ENCODE measurements around the gene GCKR. TPM values are rescaled to one million over a fixed set of nuclear protein-coding genes. Genes with fewer than 3 reads are reported as not detected.

GCKR gene
- total RNA-seq, 2 donors from 2014 or later, result not detected

DNA sequence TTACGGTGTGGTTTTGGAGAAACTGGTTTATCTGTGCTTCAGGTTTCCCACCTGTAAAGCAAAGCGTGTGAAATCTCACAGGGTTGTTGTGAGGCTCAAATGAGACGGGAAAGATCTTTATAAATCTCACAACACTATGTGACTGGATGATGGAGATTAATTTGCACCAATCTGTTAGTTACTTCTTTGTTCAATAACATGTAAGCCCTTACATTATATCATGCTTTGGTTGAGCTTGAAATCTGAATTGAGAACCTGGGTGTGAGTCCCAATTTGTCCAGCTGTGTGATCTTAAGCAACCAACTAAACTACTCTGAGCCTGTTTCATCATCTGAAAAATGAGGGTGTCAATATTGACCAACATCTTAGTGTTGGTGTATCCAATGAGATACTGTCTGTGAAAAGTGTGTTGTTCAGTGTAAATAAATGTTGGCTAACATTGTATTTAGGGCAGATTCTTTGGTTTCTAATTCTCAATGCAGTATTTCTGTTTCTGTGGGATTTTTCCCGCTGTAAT lies 741 bp upstream of the GCKR start:
- Mint-ChIP-seq H3K27ac (no peak overlapping the region), H3K27me3 (peaks cover 39% of the 10 kb centered on the region), H3K4me1 (no peaks in the 10 kb centered on the region), H3K9me3 (no peaks in the 10 kb centered on the region), H3K36me3 (ENCODE audit: low read depth) (no peaks in the 10 kb centered on the region), H3K4me3 (peak overlapping the region; percentile 69)
- ATAC-seq (replicated peaks), result no peak

DNA sequence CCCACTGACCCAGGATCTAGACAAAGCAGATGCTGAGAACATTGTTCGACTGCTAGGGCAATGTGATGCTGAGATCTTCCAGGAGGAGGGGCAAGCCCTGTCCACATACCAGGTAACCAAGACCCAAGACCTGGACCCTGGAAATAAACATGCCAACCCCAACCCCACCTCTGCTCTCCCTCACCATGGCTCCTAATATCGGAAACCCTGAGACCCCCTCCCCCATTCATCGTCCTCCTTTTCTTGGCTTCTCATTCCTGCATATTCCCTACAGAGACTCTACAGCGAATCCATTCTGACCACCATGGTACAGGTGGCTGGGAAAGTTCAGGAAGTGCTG lies 619 bp downstream of the GCKR start:
- peaks cover 39% of the 10 kb centered on the region for H3K27me3 Mint-ChIP-seq
- H3K4me1 Mint-ChIP-seq, result no peaks in the 10 kb centered on the region
- H3K27ac Mint-ChIP-seq, result no peak overlapping the region
- H3K9me3 Mint-ChIP-seq, result no peaks in the 10 kb centered on the region
- H3K4me3 Mint-ChIP-seq, result no peak overlapping the region
- no peak for ATAC-seq (replicated peaks)
- no peaks in the 10 kb centered on the region for H3K36me3 Mint-ChIP-seq (ENCODE audit: low read depth)

DNA sequence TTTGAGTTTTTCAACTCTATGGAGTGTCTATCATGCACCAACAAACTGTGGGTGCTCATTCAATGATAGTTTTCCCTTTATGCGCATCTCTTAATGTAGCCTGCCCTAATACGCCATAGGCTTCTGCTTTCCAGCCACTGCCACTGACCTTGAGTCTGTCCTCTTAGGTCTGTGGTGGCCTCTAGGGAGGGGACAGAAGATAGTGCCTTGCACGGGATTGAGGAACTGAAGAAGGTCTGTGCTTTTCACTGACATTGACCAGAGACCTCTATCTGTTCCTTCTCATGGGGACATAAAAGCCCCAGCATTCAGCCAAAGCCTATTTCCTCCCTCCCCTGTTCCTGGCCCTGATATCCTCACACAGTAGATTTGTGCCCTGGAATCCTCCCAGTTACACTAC lies 2.3 kb downstream of the GCKR start:
- no peaks in the 10 kb centered on the region for H3K4me1 Mint-ChIP-seq
- no peaks in the 10 kb centered on the region for H3K9me3 Mint-ChIP-seq
- no peak overlapping the region for H3K27ac Mint-ChIP-seq
- H3K27me3 Mint-ChIP-seq, result peaks cover 35% of the 10 kb centered on the region
- ATAC-seq (replicated peaks), result no peak
- no peaks in the 10 kb centered on the region for H3K36me3 Mint-ChIP-seq (ENCODE audit: low read depth)
- H3K4me3 Mint-ChIP-seq, result no peak overlapping the region

DNA sequence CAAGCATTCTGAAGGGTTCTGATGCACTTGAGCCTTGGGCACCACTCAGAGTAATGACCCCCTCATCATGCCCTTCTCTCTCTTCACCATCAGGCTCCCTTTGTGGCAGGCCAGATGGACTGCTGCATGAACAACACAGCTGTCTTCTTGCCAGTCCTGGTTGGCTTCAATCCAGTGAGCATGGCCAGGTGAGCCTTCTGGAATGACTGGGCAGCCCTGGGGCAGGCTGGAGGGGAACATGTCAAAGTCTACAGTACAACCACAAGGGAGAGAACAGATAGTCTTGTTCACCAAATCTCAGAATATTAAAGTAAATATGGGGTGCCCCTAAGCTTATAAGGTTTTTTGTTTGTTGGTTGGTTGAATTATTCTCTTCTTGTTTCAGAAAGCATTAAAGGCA lies 4.4 kb downstream of the GCKR start:
- H3K4me1 Mint-ChIP-seq, result no peaks in the 10 kb centered on the region
- no peak for ATAC-seq (replicated peaks)
- H3K4me3 Mint-ChIP-seq, result no peak overlapping the region
- no peaks in the 10 kb centered on the region for H3K36me3 Mint-ChIP-seq (ENCODE audit: low read depth)
- peaks cover 26% of the 10 kb centered on the region for H3K27me3 Mint-ChIP-seq
- H3K9me3 Mint-ChIP-seq, result no peaks in the 10 kb centered on the region
- H3K27ac Mint-ChIP-seq, result no peak overlapping the region

DNA sequence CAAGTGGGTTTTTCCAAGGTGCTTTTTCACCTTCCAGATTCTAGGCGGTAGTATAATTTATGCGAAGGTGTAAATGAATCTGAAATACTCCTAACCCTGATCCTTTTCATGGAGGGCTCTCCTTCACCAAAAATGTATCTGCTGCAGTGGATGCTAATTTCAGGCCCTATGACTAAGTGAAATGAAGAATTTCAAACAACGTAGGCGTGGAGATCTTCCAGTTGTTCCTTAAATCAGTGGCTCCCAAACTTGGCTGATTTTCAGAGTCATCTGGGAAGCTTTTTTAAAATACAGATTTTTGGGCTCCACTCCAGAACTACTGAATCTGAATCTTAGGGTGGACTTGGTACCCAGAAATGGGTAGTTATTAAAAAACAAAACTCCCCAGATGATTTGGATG lies 5.5 kb downstream of the GCKR start:
- no peak for ATAC-seq (replicated peaks)

DNA sequence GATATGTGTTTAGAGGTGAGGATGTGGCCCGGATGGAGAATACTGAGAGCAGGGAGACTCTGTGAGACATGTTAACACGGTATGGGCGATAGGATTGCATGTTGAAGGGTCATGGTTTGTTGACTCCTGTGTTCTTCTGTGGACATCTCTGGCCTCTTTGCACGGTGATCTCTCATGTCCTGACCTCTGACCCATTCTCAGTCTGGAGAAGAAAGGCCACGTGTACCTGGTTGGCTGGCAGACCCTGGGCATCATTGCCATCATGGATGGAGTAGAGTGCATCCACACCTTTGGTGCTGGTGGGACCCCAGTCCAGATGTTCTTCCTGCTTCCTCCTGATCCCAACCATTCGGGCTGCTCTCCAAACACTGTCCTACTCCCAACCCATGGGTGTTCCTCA lies 9.9 kb downstream of the GCKR start:
- Mint-ChIP-seq H3K9me3 (no peaks in the 10 kb centered on the region), H3K27me3 (no peaks in the 10 kb centered on the region), H3K4me3 (no peak overlapping the region), H3K27ac (no peak overlapping the region), H3K36me3 (ENCODE audit: low read depth) (no peaks in the 10 kb centered on the region), H3K4me1 (no peaks in the 10 kb centered on the region)
- no peak for ATAC-seq (replicated peaks)

More for the DNA sequence above, 5.5 kb downstream of the GCKR start:
- no peak overlapping the region for H3K4me3 Mint-ChIP-seq
- peaks cover 18% of the 10 kb centered on the region for H3K27me3 Mint-ChIP-seq
- no peak overlapping the region for H3K27ac Mint-ChIP-seq
- H3K4me1 Mint-ChIP-seq, result no peaks in the 10 kb centered on the region
- H3K36me3 Mint-ChIP-seq (ENCODE audit: low read depth), result no peaks in the 10 kb centered on the region
- H3K9me3 Mint-ChIP-seq, result no peaks in the 10 kb centered on the region

DNA sequence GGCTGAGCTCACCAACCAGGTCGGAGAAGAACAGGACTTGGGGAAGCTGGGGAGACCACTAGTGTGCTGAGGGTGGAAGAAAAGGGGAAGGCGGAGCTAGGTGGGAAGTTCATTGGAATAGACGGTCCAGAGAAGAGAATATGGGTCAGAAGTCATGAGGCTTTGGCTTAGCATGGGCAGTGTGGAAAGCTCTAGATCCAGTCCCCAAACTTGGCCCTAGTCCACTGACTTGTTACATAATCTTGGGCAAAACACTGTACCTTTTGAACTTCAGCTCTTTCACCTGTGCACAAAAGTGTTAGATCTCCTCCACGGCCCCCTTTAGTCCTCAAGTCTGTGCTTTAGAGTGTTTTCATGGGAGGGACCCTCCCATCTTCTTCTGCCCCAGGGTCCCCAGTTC lies 10.7 kb downstream of the GCKR start:
- H3K27me3 Mint-ChIP-seq, result no peaks in the 10 kb centered on the region
- H3K4me1 Mint-ChIP-seq, result no peaks in the 10 kb centered on the region
- H3K4me3 Mint-ChIP-seq, result no peak overlapping the region
- H3K9me3 Mint-ChIP-seq, result no peaks in the 10 kb centered on the region
- no peak for ATAC-seq (replicated peaks)
- H3K27ac Mint-ChIP-seq, result no peak overlapping the region
- H3K36me3 Mint-ChIP-seq (ENCODE audit: low read depth), result no peaks in the 10 kb centered on the region

DNA sequence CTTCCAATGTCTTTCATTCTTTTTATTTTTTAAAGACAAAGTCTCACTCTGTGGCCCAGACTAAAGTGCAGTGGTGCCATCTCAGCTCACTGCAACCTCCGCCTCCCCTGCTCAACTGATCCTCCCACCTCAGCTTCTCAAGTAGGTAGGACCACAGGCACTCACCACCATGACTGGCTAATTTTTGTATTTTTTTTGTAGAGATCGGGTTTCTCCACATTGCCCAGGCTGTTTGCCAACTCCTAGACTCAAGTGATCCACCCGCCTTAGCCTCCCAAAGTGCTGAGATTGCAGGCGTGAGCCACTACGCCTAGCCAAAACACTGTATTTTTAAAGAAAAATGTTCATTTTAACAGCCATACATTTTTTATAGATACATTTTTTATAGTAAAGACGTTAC lies 12.7 kb downstream of the GCKR start:
- no peaks in the 10 kb centered on the region for H3K36me3 Mint-ChIP-seq (ENCODE audit: low read depth)
- H3K4me1 Mint-ChIP-seq, result no peaks in the 10 kb centered on the region
- no peak overlapping the region for H3K4me3 Mint-ChIP-seq
- peaks cover 11% of the 10 kb centered on the region for H3K27me3 Mint-ChIP-seq
- no peaks in the 10 kb centered on the region for H3K9me3 Mint-ChIP-seq
- no peak for ATAC-seq (replicated peaks)
- no peak overlapping the region for H3K27ac Mint-ChIP-seq

DNA sequence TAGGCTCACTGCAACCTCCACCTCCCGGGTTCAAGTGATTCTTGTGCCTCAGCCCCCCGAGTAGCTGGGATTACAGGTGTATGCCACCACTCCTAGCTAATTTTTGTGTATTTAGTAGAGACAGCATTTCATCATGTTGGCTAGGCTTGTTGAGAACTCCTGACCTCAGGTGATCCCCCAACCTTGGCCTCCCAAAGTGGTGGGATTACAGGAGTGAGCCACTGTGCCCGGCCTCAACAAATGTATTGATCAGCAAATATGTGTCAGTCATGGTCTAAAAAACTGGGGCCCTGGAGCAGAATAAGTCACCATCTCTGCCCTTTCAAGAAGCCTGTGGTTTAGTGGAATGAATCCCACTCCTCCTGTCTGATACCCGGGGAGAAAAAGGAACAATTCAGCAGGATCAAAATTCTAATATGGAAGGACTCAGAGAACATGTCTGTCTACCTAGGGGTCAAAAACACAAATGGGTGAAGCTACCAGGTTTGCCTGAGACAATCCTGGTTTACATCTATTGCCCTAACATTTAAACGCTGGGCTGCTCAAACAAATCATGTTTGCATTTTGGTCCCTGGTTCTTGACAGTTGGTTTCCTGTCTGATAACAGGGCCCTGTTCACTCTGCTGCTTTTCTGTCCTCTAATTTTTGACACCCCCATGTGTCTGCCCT lies 21.6 kb downstream of the GCKR start:
- no peak overlapping the region for H3K4me3 Mint-ChIP-seq
- ATAC-seq (replicated peaks), result no peak
- H3K27ac Mint-ChIP-seq, result no peak overlapping the region
- peaks cover 20% of the 10 kb centered on the region for H3K27me3 Mint-ChIP-seq
- no peaks in the 10 kb centered on the region for H3K4me1 Mint-ChIP-seq
- H3K36me3 Mint-ChIP-seq (ENCODE audit: low read depth), result no peaks in the 10 kb centered on the region
- H3K9me3 Mint-ChIP-seq, result no peaks in the 10 kb centered on the region

DNA sequence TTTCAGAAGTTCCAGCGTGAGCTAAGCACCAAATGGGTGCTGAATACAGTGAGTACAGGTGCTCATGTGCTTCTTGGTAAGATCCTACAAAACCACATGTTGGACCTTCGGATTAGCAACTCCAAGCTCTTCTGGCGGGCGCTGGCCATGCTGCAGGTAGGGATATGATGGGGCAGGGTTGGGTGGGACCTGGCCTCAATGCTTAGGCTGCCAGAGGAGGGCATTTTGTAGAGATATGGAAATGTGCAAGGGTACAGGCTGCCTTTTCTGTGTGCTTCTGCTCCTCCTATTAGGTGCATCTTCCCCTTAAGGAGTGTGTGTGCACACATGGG lies 22.1 kb downstream of the GCKR start:
- Mint-ChIP-seq H3K36me3 (ENCODE audit: low read depth) (no peaks in the 10 kb centered on the region), H3K27ac (no peak overlapping the region), H3K9me3 (no peaks in the 10 kb centered on the region), H3K4me1 (no peaks in the 10 kb centered on the region), H3K27me3 (peaks cover 20% of the 10 kb centered on the region), H3K4me3 (no peak overlapping the region)
- ATAC-seq (replicated peaks), result no peak

DNA sequence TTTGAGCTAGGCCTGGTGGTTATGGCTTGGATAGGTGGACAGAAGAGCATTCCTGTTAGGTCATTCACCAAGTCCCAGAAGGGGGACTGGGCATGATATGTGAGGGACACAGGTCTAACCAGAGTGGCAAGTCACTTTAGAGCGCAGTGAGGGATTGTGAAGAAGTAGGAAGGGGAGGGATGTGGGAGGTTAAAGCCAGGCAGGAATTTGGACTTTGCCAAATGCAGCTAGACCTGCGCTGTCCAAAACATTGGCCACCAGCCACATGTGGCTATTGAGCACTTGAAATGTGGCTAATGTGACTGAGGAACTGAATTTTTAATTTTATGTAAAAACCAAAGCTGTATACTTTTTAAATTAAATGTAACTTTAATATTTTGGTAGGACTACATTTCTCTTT lies 23.7 kb downstream of the GCKR start:
- no peaks in the 10 kb centered on the region for H3K4me1 Mint-ChIP-seq
- H3K27ac Mint-ChIP-seq, result no peak overlapping the region
- peaks cover 19% of the 10 kb centered on the region for H3K27me3 Mint-ChIP-seq
- no peaks in the 10 kb centered on the region for H3K9me3 Mint-ChIP-seq
- H3K4me3 Mint-ChIP-seq, result no peak overlapping the region
- ATAC-seq (replicated peaks), result no peak
- H3K36me3 Mint-ChIP-seq (ENCODE audit: low read depth), result no peaks in the 10 kb centered on the region

DNA sequence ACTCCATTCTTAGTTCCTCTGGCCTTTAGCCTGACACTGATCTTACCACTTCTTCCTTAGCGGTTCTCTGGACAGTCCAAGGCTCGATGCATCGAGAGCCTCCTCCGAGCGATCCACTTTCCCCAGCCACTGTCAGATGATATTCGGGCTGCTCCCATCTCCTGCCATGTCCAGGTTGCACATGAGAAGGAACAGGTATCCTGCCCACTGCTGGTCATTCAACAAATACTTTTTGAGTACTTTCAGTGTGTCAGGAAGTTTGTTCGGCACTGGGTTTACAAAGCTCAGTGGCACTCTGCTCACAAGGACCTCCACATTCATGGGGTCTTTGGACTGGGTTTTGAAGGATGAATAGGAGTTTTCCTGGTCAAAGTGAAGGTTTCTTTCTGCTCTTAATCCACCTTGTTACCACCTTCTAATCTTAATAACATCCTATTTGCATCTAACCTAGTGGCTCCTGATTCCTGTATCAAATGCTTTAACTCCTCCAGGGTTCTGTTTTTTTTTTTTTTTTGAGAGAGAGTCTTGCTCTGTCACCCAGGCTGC lies 25.8 kb downstream of the GCKR start:
- Mint-ChIP-seq H3K27me3 (peaks cover 21% of the 10 kb centered on the region), H3K9me3 (no peaks in the 10 kb centered on the region), H3K4me1 (no peaks in the 10 kb centered on the region), H3K36me3 (ENCODE audit: low read depth) (no peaks in the 10 kb centered on the region), H3K27ac (no peak overlapping the region), H3K4me3 (no peak overlapping the region)
- ATAC-seq (replicated peaks), result no peak

DNA sequence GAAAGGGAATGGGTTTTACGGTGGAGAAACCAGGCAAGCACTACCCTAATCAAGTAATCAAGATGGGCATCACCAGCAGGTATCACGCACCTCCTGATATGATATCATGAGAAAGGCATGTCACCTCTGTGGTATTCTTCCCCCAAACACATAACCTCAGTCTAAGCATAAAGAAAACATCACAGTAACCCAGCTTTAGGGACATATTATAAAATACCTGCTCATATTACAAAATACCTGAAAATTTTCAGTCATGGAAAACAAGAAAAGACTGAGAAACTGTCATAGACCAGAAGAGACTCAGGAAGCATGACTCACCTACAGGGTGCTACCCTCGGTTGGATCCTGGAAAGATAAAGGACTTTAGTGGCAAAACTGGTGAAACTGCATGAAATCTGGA lies 30.5 kb downstream of the GCKR start:
- H3K4me1 Mint-ChIP-seq, result no peaks in the 10 kb centered on the region
- H3K27ac Mint-ChIP-seq, result no peak overlapping the region
- H3K27me3 Mint-ChIP-seq, result peaks cover 15% of the 10 kb centered on the region
- peak; percentile 24 for ATAC-seq (replicated peaks)
- no peak overlapping the region for H3K4me3 Mint-ChIP-seq
- no peaks in the 10 kb centered on the region for H3K36me3 Mint-ChIP-seq (ENCODE audit: low read depth)
- H3K9me3 Mint-ChIP-seq, result no peaks in the 10 kb centered on the region

DNA sequence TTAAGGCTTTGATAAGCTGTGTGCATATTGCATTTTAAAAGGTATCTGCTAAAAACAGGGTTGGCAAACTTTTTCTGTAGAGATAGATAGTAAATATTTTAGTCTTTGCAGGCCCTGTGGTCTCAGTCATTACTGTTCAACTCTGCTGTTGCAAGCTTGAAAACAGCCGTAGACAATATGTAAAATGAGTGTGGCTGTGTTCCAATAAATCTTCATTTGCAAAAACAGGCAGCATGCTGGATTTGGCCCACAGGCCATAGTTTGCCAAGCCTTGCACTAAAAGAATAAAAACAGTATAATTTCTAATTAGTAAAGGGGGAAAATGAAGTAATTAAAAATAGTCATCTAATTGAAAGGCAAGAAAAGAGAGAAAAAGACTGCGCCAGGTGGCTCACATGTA lies 35.3 kb downstream of the GCKR start:
- H3K27ac Mint-ChIP-seq, result no peak overlapping the region
- H3K4me3 Mint-ChIP-seq, result no peak overlapping the region
- no peak for ATAC-seq (replicated peaks)
- no peaks in the 10 kb centered on the region for H3K9me3 Mint-ChIP-seq
- H3K4me1 Mint-ChIP-seq, result no peaks in the 10 kb centered on the region
- no peaks in the 10 kb centered on the region for H3K36me3 Mint-ChIP-seq (ENCODE audit: low read depth)
- peaks cover 8% of the 10 kb centered on the region for H3K27me3 Mint-ChIP-seq

DNA sequence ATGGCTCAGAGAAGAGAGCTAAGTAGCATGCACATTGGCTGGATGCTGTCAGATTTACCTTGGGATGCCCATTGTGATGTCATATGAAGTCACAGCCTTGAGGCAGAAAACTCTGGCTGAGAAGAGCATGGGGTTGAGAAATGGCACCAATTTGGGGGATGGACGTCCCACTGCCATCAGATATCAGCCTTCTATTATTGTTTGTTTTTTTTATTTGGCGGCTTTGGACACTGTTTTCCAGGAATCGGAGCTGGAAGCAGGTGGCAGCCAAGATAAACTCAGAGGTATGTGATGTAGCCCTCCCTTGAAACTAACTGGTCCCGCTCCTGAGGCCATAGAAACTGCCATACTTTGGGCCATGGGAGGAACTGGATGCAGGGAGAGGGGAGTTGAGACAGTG lies 40.6 kb downstream of the GCKR start:
- ATAC-seq (replicated peaks), result no peak
- Mint-ChIP-seq H3K27ac (no peak overlapping the region), H3K36me3 (ENCODE audit: low read depth) (no peaks in the 10 kb centered on the region), H3K27me3 (peaks cover 8% of the 10 kb centered on the region), H3K9me3 (no peaks in the 10 kb centered on the region), H3K4me3 (no peak overlapping the region), H3K4me1 (no peaks in the 10 kb centered on the region)
